ENCODE measurements around the gene COMT.
A peak's percentile ranks its signal among the peaks of the same experiment; 100 is the strongest.
"Not testable (repeated sequence)": the region's sequence is repeated elsewhere in the genome, so short reads cannot be mapped to it uniquely, and the experiment has no call there.

Gene COMT

DNA sequence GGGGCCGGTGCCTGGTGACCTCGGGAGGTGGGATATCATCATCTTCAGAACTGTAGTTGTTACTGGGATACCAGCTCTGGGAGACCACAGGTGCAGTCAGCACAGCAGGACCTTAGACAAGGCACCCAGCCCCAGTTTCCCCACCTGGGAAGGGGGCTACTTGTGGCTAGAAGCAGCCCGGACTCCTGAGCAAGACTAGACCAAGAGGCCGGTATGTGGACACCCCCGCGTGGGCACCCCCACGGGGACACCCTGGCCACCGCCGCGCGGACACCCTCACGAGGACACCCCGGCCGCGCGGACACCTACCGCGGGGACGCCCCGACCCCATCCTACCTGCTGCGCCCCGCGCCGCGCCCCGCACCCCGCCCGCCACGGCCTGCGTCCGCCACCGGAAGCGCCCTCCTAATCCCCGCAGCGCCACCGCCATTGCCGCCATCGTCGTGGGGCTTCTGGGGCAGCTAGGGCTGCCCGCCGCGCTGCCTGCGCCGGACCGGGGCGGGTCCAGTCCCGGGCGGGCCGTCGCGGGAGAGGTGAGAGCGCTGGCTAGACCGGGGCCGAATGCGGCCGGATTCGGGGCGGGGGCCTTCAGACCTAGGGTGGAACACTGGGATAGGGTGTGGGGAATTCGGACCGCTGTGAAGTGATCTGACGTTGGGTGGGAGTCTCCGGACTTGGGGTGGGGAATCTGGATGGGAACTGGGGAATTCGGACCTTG, at the start of gene COMT, which contains the start of gene TXNRD2:
Gene COMT (plus strand): TSS at position 408 of the 718 bp plus-strand sequence. CDS start 20,755 bp downstream, outside the sequence.
Gene TXNRD2 (minus strand): TSS at position 454 of the 718 bp plus-strand sequence. CDS start 15 bp downstream, at position 439.
- peak; percentile 35 for DNase-seq (ENCODE audit: low read depth)

DNA sequence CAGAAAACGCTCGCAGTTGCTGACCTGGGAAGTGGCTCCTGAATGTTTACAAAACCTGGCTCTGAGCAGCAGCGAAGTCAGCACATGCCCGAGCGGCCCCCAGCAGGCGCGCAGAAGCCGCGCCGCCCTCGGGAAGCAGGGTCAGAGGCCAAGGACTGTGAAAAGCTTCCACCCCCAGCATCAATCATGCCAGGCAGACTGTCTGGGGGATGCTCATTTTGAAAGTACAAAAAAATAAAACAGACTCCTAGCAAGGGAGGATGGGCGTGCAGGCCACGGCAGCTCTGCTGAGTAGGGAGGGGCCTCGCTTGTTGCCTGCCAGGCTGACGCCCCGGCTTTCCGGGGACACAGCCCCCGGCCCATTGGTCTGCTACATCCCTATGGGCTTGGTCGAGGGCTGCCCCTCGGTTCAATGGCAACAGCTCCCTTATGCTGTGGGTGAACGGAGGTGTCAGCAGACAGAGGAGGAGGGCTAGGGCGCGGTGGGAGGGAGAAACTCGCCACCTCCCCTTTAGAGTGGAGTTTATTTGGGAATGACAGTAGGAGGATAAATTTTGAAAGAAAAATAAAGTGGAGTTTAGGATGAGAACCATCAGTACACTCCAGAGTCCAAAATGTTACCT, 49.2 kb upstream of the COMT start:
- DNase-seq (ENCODE audit: low read depth) = no peak

DNA sequence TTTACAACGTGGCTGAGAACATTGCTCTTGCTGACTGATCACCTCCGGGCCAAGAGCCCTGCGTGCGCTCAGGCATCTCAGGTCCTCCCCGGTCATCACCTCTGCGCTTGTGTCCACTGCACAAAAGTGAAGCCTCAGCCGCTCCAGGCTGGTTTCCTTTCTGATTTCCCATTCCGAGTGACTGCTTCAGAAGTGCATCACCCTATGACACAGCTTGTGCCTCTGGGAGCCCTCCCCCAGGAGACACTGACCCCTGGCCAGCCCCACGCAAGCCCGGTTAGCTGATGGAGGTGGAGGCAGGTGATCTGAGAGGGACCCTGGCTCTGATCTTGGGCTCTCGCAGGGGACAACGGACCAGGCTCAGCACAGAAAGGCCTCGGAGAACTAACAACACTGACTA, 48.6 kb upstream of the COMT start:
- DNase-seq (ENCODE audit: low read depth) = no peak

DNA sequence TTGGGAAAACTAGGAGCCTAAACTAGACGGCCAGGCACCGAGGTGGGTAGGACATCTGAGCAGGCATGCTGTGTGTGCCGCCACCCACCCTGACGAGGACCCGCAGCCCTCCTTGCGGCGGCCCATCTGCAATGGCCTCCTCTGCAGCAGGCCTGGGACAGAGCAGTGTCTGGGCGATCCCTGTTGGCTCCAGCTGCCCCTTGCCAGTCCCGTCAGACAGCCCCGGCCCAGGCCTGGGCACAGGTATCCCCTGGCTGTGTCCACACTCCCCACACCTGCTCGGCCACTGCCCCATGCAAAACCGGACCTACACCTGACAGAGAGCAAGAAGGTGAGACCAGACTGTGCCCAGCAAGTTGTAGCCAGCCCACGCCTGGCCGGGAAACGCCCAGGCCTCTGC, 48.2 kb upstream of the COMT start:
- DNase-seq (ENCODE audit: low read depth) = no peak

DNA sequence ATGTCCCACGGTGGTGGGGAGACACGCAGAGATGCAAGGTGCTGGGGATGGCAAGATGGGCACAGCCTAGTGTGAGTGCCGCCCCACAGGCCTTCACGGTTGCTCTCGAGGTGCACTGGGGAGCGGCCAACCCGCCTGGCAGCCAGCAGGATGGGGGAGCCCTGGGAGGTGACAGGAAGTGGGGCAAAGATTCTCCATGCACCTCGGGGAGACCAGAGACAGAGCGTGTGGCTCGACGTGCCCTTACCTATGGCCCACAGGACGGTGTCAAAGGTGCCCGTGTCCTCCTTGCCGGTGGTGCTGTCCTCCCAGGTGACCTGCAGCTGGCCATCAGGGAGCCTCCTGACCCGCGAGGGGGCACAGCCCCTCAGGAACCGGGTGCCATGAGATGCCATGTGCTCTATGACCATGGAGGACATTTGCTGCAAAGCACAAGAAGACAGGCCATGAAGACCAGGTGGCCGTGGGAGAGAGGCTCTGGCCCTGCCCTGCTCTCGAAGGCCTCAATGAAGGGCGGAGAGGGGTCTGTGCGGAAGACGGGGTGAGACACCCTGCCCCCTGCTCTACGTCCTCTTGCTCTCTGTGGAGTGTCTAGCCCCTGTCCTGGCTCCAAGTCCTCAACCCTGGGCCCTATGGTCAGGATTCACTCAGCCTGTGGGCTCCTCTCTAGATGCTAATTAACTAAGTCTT, 46.3 kb upstream of the COMT start:
- DNase-seq (ENCODE audit: low read depth) = no peak

DNA sequence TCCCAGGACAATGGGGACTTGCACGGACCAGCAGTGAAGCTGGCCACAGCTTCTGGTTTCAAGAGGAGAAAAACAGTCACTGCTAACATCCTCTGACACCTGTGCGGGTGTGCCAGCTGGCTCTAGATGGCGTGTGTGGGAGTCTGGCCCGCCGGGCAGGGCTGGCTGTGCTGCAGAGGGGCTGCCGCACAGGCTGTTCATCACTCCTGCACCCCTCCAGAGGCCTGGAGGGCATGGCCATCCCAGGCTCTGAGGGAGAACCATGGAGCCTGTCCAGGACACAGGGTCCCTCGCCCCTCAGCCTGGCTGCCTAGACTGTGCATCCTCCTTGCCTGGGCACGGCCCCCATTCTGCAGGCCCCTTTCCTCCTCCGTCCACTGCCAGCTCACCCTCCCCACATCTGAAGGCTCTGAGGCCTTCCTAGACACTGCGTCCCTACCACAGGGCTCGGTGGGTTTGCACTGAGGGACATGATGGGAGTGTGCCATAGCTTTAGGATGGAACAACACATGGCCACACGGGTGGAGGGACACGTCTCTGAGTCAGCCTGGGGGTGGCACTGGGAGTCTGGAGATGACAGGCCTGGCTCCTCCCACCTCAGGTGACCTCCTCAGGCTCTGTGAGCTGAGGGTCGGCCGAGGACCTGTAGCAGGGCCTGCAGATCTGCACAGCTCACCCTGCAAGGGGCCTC, 44.8 kb upstream of the COMT start:
- DNase-seq (ENCODE audit: low read depth) = no peak

DNA sequence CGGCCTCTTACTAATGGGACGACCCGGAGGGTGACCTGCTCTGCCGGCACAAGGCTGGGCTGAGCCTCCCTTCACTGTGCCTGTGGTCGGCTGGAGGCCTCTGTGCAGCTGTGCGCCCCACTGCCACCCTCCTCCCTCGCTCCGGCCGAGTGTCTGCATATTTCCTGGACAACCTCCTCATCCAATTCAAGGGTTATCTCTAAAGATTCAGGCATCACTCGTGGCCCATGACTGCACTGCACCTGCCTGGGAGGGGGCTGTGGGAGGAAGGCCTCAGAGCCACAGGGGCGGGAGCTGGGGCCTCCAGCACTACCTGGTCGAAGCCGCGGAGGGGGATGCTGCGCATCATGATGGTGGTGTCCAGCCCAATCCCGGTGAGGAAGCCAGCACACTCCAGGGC, 43.8 kb upstream of the COMT start:
- no peak for DNase-seq (ENCODE audit: low read depth)

DNA sequence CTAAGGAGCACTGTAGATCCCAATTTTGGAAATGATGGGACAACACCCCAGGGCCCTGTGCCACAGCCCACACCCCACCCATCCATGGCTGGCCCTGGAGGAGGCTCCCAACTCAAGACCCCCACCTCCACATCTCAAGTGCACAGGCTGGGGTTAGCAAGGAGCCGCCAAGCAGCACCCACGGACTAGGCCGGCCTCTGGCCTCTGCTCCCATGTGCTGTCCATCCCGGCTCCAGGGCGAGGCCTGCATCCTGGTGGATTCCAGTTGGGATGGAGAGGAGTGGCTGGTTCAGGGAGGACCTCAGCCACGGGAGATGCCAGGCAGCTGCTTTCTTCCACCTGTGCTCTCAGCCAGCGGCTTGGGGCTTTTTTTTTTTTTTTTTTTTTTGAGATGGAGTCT, 43.4 kb upstream of the COMT start:
- DNase-seq (ENCODE audit: low read depth) = no peak

DNA sequence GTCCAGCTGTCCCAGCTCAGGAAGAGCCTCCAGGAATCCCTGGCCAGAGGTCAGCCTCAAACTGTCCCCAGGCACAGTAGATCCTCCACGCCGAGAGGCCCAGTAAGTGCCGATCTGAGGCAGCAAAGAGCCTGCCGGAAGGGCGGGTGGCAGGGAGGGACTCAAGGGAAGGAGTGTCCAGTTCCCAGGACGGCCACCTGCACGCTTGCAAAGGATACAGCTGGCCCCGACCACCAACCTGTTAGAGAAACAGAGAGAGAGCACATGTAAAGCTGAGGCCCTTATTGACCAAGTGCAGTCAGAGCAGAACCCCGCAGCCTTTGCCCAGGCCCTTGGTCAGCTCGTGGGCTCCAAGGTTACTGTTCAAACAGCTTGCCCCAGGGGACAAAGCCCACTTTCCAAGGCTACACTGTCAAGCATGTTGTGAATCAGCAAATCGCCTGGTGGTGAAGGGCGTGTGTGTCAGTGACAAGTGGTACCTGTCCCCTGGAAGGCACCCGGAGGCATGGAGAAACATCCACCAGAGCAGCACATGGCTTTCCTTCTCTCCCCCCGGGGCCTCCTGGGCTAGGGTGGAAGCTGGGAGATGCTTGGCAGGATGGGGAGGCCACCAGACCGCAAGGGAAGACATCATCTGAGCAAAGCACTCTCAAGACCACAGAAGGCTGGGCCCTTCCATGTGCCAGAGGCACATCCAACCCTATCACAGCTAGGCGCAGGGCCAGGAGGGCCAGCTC, 42.6 kb upstream of the COMT start:
- no peak for DNase-seq (ENCODE audit: low read depth)

DNA sequence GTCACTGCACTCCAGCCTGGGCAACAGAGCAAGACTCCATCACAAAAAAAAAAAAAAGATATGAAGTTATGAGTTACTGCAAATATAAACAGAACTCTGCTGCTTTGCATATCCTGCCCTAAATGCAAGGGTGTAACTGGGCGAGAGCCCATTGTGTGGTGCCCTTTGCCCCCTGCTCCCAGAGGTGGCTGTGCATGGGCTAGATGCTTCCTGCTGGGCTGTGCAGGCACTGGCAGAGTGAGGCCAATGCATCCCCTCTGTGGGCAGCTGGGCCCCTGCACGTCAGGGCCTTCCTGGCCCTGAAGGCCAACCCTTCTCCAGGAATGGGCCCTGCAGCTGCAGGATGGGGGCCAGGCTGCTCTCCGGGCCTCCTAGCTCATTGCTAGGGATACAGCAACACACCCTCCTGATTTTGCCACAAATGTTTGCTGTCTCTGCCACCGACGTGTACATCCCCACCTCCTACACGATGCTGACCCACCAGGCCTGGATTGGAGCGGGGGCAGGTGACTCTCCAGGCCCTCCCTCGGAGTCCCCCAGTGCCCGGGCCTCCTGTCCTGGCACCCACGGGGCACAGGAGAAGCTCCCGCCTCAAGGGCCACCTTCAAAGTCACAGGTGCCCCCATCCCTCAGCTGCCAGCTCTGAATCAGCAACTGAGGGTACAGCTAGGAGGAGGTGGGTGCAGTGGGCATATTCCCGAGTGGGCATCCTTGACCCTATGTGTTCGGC, 40.7 kb upstream of the COMT start:
- DNase-seq (ENCODE audit: low read depth) = no peak

DNA sequence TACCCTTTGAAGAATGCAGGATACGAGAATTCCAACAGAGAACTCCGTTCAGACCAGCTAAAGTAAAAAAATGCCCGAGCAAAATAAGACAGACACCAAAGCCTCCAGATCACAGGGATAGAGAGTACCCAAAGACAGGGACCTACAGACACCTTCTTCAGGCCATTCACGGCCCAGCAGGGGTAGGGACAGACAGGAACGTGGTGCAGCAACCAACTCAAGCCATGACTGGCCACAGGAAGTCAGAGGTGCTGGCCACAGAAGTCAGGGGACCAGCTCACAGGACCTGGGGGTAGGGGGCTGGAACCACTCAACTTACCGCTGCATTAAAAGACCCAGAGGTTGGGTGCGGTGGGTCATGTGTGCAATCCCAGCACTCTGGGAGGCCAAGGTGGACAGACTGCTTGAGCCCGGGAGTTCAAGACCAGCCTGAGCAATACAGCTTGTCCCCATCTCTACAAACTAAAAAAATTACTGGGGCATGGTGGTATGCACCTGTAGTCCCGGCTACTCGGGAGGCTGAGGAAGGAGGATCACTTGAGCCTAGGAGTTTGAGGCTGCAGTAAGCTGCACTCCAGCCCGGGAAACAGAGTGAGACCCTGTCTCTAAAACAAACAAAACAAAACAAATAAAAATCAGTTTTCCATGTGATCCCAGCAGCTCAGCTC, 39.9 kb upstream of the COMT start:
- no peak for DNase-seq (ENCODE audit: low read depth)

DNA sequence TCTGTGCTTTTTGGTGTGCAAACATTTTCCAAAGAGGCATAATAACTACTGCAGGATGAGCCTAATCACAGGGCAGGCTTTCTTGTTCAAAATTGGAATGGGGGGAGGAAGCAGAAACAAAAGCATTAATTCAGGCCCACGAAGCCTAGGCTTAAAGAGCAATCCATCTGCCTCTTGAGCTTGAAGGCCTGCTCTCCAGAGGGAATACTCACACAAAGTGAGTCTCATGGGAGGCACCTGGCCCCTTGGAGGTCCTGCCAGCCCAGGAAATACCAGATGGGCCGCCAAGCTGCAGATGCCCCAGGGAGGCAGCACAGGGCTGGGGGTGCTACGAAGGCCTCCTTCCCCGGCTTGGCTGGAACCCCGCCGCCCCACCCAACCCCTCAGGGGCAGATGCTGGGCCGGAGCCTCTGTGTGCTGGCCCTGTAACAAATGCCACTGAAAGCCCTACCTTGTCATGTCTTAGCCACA, 39.3 kb upstream of the COMT start:
- DNase-seq (ENCODE audit: low read depth) = no peak

DNA sequence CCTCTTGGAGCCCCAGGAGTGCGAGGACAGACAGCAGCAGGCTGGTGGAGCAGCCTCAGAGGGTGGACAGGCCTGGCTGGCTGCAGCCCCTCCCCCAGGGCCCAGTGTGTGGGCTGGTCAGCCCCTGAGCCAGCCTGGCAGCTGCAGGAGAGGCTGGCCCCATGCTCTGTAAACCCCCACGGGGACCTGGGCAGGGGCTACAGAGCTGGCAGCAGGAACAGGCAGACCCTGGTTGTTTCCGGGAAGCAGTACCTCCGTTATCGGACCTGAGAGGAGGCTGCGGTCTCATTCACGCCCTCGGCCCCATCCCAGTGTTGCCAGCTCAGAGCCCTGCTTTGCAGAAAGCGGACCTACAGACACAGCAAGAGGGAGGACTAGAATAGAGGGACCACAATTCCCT, 38.5 kb upstream of the COMT start:
- DNase-seq (ENCODE audit: low read depth) = no peak

DNA sequence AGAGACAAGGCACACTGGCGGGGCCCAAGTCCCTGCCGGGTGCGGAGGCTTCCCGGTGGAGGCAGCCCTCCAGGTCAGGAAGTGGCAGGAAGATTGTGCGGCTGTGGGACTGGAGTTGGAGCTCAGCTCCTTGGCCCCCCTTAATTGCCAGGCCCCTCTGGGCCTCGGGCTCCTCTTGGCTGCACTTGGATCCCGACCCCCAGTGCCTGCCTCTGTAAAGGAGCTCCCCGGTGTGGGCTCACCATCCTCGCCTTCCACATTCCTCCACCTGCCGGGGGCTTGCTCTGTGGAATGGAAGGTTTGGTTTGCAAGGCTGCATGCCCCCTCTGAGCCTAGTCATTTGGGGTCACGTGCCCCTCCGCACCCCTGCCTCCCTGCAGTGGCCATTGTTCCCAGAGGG, 38.1 kb upstream of the COMT start:
- DNase-seq (ENCODE audit: low read depth) = no peak

DNA sequence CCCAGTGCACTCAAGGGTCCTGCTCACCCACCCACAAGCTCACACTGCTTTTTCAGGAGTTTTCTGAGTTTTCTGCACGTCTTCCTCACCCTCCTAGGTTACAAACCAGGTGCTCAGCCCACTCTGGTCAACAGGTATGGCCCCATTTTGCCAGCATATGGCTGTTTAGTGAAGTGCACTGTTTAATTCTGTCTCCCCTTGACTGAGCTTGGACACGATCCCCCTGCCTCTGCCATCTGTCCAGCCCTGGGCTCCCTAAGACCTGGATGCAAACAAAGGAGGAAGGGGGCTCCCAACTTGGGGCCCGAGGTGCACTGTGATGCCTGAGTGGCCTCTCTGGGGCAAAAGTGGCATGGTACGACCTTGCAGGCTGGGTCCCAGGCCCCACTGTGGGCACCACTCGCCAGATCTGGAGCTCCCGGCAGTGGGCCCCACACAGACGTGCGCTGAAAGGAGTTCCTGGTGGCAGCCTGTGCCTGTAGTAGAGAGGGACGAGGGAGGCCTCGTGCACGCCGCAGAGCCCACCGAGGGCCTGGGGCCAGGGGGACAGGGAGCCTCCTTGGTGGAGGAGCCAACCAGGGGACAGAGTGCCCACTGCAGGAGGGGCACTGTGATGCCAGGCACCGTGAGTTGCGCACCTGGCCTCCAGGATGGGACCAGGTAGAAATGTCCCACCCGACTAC, 37.3 kb upstream of the COMT start:
- DNase-seq (ENCODE audit: low read depth) = no peak

DNA sequence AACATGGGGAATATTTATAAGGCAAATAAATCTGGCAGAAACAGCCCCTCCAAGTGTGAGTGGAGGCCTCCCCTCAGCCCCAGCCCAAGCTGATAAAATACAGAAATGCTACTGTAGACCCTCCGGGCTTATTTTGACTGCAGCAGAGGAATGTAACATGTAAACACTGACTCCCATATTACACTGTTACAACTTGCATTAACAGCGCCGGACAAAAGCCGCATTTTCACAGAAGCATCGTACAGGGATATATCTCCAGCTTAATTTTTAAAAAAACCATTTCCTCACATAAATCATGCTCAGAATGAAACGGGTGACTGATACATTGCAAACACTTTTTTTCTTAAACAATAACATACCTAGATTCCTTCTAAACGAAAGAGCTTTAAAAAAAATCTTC, 36.6 kb upstream of the COMT start:
- no peak for DNase-seq (ENCODE audit: low read depth)

DNA sequence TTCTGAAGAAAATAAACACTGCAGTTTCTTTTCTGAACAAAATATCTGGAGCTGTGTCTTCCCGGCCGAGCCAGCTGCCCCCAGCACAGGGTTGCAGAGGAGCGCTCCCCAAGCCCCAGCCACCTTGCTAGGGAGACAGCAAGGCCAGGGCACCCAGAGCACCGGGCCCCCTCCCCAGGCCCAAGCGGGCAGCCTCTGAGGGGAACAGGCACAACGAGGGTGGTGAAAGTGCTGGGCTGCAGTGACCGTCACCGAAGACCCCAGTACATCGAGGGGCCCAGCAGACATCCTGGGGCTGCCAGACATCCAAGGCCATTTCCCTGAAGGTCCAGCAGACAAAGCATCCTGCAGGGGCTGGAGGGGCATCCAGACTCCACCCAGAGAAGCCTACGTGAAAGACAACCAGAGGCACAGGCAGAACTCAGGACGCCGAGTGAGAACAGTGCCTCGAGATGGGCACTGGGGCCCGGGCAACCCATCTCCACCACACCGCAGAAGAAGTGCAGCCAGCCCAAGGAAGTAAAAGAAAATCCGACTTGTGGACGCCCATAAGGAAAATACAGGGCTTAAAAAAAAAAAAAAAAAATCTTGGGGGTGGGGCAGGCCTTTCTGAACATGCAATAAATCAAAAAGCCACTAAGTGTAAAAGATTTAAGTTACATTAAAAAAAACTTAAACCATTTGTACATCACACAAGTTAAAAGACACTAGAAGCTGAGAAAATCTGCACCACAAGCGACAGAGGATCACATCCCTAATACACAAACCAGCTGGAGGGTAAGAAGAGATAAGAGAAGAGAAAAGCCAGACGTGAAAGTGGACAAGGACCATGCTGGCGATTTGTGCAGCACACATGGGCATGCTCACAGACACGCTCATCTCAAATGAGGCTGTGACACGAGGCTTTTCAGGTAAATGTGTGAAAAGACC, 36.0 kb upstream of the COMT start:
- no peak for DNase-seq (ENCODE audit: low read depth)

DNA sequence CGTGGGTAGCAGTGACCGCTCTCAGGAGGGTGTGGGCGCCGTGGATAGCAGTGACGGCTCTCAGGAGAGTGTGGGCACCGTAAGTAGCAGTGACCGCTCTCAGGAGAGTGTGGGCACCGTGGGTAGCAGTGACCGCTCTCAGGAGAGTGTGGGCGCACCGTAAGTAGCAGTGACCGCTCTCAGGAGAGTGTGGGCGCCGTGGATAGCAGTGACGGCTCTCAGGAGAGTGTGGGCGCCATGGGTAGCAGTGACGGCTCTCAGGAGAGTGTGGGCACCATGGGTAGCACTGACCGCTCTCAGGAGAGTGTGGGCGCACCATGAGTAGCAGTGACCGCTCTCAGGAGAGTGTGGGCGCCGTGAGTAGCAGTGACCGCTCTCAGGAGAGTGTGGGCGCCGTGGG, 34.7 kb upstream of the COMT start:
- DNase-seq (ENCODE audit: low read depth) = not testable (repeated sequence)

DNA sequence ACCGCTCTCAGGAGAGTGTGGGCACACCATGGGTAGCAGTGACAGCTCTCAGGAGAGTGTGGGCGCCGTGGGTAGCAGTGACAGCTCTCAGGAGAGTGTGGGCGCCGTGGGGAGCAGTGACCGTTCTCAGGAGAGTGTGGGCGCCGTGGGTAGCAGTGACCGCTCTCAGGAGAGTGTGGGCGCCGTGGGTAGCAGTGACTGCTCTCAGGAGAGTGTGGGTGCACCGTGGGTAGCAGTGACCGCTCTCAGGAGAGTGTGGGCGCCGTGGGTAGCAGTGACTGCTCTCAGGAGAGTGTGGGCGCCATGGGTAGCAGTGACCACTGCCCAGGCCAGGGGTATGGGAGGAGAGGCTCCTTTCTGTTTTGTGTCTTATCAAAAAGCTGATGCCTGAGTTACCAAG, 33.7 kb upstream of the COMT start:
- DNase-seq (ENCODE audit: low read depth) = not testable (repeated sequence)

Measured in stimulated activated CD8-positive, alpha-beta memory T cell treated with anti-CD3 and anti-CD28 coated beads, Interleukin-15, amount 100 ng/mL, for 1 hour (primary cell).